Heart left ventricle (tissue), 13 donors: ENCODE results near the gene DCP2.
"Not testable (repeated sequence)": the region's sequence is repeated elsewhere in the genome, so short reads cannot be mapped to it uniquely, and the experiment has no call there.

Experiments
- CTCF ChIP-seq, 12 donors: fragments of 200-600 bp; sonication (generic) in 4 of 12; IDR thresholded peaks; one replicate each; pipeline versions ENCODE4 v1.5.0 to v1.8.0; 2018 to 2022; ENCODE audit warnings: antibody characterized with exemption in 12 of 12, mild to moderate bottlenecking in 5 of 12
- POLR2A ChIP-seq, 2 donors: fragments of 450-650 bp; IDR thresholded peaks; one replicate each; pipeline ENCODE4 v1.6.1; 2017; ENCODE audit warnings: antibody characterized with exemption in 2 of 2, mild to moderate bottlenecking in 2 of 2, moderate library complexity in 2 of 2
- donor health status: ischemic (EF 13 %, LVEDD 7.1; RV severe dilation, severe dysfunction).
- donor health status: DM: no; HTN: yes; CAD: no.
- donor health status: DM: no; HTN: no; CAD: no.
- donor health status: ischemic (EF 25% LVEDD 6.9; RV normal size, moderate dysfunction).
- donor health status: ischemic (EF 25% LVEDD 5.7; RV mildly dilated, moderate dysfunction).
- donor health status: ischemic (EF 35%, LVEDD 5.7; RV mildly dilated, moderate dysfunction).
- donor health status: nonischemic (EF 11% LVEDD 7.7; RV severe dilation, severe dysfunction).
- donor health status: DM: yes; HTN: yes; CAD: no.
- donor health status: PGD.
- donor health status: ischemic (EF 29% LVEDD 5.4; RV normal size, mild dysfunction).
- donor health status: nonischemic (EF 23%, LVEDD 6.1; RV moderate dilation, normal function).

DNA sequence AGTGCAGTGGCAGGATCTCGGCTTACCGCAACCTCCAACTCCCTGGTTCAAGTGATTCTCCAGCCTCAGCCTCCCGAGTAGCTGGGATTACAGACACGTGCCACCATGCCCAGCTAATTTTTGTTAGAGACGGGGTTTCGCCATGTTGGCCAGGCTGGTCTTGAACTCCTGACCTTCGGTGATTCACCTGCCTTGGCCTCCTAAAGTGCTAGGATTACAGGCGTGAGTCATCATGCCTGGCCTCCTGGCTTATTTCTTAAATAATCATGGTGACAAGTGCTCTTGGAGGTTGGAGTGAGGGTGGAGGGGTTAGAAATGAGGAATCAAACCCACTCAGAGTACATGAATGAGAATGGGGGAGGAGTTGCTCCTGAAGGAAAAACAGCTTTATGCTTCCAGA, 16.7 kb upstream of the DCP2 start:
- not testable (repeated sequence) for TF ChIP-seq CTCF, POLR2A (IDR thresholded peaks at IDR 0.05)
